ENCODE measurements around the gene RPN2. TPM values are rescaled to one million over a fixed set of nuclear protein-coding genes. Genes with fewer than 3 reads are reported as not detected.
"Not testable (repeated sequence)": the region's sequence is repeated elsewhere in the genome, so short reads cannot be mapped to it uniquely, and the experiment has no call there.

Gene RPN2
- total RNA-seq (137 TPM), polyA plus RNA-seq (122 TPM)

GRCh38 chr20:37178839-37179682 lies at the start of gene RPN2, which contains the start of gene MROH8:
Gene RPN2, plus strand, starts transcription at chr20:37179330. Its CDS starts 27 bp downstream, at chr20:37179357.
Gene MROH8, minus strand, starts transcription at chr20:37179548.
- Histone ChIP-seq H3K36me3 (ENCODE audit: insufficient read depth) (no peaks in the 10 kb centered on the region), H3K4me3 (ENCODE audit: low read depth, low read length) (peak within 1 kb of the TSS; percentile 88), H3K27ac (ENCODE audit: low read depth) (peak within 1 kb of the TSS; percentile 85), H3K4me1 (ENCODE audit: insufficient read depth) (no peaks in the 10 kb centered on the region)
- WGBS, result under 1% methylated on average over 80 of the region's 80 CpGs
- peak; percentile 94 for DNase-seq (ENCODE audit: extremely low spot score)

GRCh38 chr20:37131486-37131885 lies 47.6 kb upstream of the RPN2 start:
- H3K27ac ChIP-seq (ENCODE audit: low read depth), result no peak overlapping the region
- no peaks in the 10 kb centered on the region for H3K4me1 ChIP-seq (ENCODE audit: insufficient read depth)
- H3K4me3 ChIP-seq (ENCODE audit: low read depth, low read length), result no peak overlapping the region
- no peak for DNase-seq (ENCODE audit: extremely low spot score)
- WGBS, result 76% methylated on average over 3 of the region's 3 CpGs
- H3K36me3 ChIP-seq (ENCODE audit: insufficient read depth), result no peaks in the 10 kb centered on the region

- DNase-seq (ENCODE audit: extremely low spot score), result no peak
- WGBS, result 86% methylated on average over 2 of the region's 2 CpGs
- Histone ChIP-seq H3K4me3 (ENCODE audit: low read depth, low read length) (no peak overlapping the region), H3K36me3 (ENCODE audit: insufficient read depth) (no peaks in the 10 kb centered on the region), H3K27ac (ENCODE audit: low read depth) (no peak overlapping the region), H3K4me1 (ENCODE audit: insufficient read depth) (no peaks in the 10 kb centered on the region)
These were observed 45.2 kb upstream of the RPN2 start for GRCh38 chr20:37133952-37134351.

GRCh38 chr20:37137547-37137946 lies 41.6 kb upstream of the RPN2 start:
- no peak overlapping the region for H3K27ac ChIP-seq (ENCODE audit: low read depth)
- no peak overlapping the region for H3K4me3 ChIP-seq (ENCODE audit: low read depth, low read length)
- DNase-seq (ENCODE audit: extremely low spot score), result no peak
- H3K4me1 ChIP-seq (ENCODE audit: insufficient read depth), result no peaks in the 10 kb centered on the region
- H3K36me3 ChIP-seq (ENCODE audit: insufficient read depth), result no peaks in the 10 kb centered on the region
- 77% methylated on average over 4 of the region's 4 CpGs for WGBS

- H3K27ac ChIP-seq (ENCODE audit: low read depth), result no peak overlapping the region
- DNase-seq (ENCODE audit: extremely low spot score), result no peak
These were observed 36.4 kb upstream of the RPN2 start for GRCh38 chr20:37142708-37143107.

GRCh38 chr20:37144856-37145404 lies 34.2 kb upstream of the RPN2 start:
- Histone ChIP-seq H3K27ac (ENCODE audit: low read depth) (no peak overlapping the region), H3K36me3 (ENCODE audit: insufficient read depth) (no peaks in the 10 kb centered on the region), H3K4me3 (ENCODE audit: low read depth, low read length) (no peak overlapping the region), H3K4me1 (ENCODE audit: insufficient read depth) (no peaks in the 10 kb centered on the region)
- 93% methylated on average over 8 of the region's 8 CpGs for WGBS
- no peak for DNase-seq (ENCODE audit: extremely low spot score)

More at GRCh38 chr20:37142708-37143107, 36.4 kb upstream of the RPN2 start:
- H3K36me3 ChIP-seq (ENCODE audit: insufficient read depth), result no peaks in the 10 kb centered on the region
- no peak overlapping the region for H3K4me3 ChIP-seq (ENCODE audit: low read depth, low read length)
- no peaks in the 10 kb centered on the region for H3K4me1 ChIP-seq (ENCODE audit: insufficient read depth)
- WGBS, result 67% methylated on average over 3 of the region's 3 CpGs

- Histone ChIP-seq H3K36me3 (ENCODE audit: insufficient read depth) (no peaks in the 10 kb centered on the region), H3K27ac (ENCODE audit: low read depth) (no peak overlapping the region), H3K4me1 (ENCODE audit: insufficient read depth) (no peaks in the 10 kb centered on the region), H3K4me3 (ENCODE audit: low read depth, low read length) (no peak overlapping the region)
- no peak for DNase-seq (ENCODE audit: extremely low spot score)
- WGBS, result 96% methylated on average over 6 of the region's 6 CpGs
These were observed 31.9 kb upstream of the RPN2 start for GRCh38 chr20:37147250-37147649.

- WGBS, result 98% methylated on average over 33 of the region's 33 CpGs
- H3K36me3 ChIP-seq (ENCODE audit: insufficient read depth); H3K4me3 ChIP-seq (ENCODE audit: low read depth, low read length); DNase-seq (ENCODE audit: extremely low spot score); H3K4me1 ChIP-seq (ENCODE audit: insufficient read depth); H3K27ac ChIP-seq (ENCODE audit: low read depth): not testable (repeated sequence)
These were observed 28.3 kb upstream of the RPN2 start for GRCh38 chr20:37150864-37151263.

GRCh38 chr20:37151529-37151928 lies 27.6 kb upstream of the RPN2 start:
- Histone ChIP-seq H3K36me3 (ENCODE audit: insufficient read depth) (no peaks in the 10 kb centered on the region), H3K4me1 (ENCODE audit: insufficient read depth) (no peaks in the 10 kb centered on the region), H3K4me3 (ENCODE audit: low read depth, low read length) (no peak overlapping the region), H3K27ac (ENCODE audit: low read depth) (no peak overlapping the region)
- 82% methylated on average over 3 of the region's 4 CpGs for WGBS
- no peak for DNase-seq (ENCODE audit: extremely low spot score)

GRCh38 chr20:37152284-37152683 lies 26.8 kb upstream of the RPN2 start:
- no peak overlapping the region for H3K27ac ChIP-seq (ENCODE audit: low read depth)

GRCh38 chr20:37154684-37155298 lies 24.3 kb upstream of the RPN2 start:
- no peak for DNase-seq (ENCODE audit: extremely low spot score)
- 94% methylated on average over 6 of the region's 6 CpGs for whole genome bisulfite sequencing
- no peak overlapping the region for H3K27ac ChIP-seq (ENCODE audit: low read depth)
- no peak overlapping the region for H3K4me3 ChIP-seq (ENCODE audit: low read depth, low read length)
- no peaks in the 10 kb centered on the region for H3K4me1 ChIP-seq (ENCODE audit: insufficient read depth)
- H3K36me3 ChIP-seq (ENCODE audit: insufficient read depth), result no peaks in the 10 kb centered on the region

More at GRCh38 chr20:37152284-37152683, 26.8 kb upstream of the RPN2 start:
- Histone ChIP-seq H3K36me3 (ENCODE audit: insufficient read depth) (no peaks in the 10 kb centered on the region), H3K4me3 (ENCODE audit: low read depth, low read length) (no peak overlapping the region), H3K4me1 (ENCODE audit: insufficient read depth) (no peaks in the 10 kb centered on the region)
- DNase-seq (ENCODE audit: extremely low spot score), result no peak
- 96% methylated on average over 7 of the region's 7 CpGs for WGBS

GRCh38 chr20:37155987-37156386 lies 23.1 kb upstream of the RPN2 start:
- DNase-seq (ENCODE audit: extremely low spot score), result no peak
- no peaks in the 10 kb centered on the region for H3K36me3 ChIP-seq (ENCODE audit: insufficient read depth)
- H3K4me1 ChIP-seq (ENCODE audit: insufficient read depth), result no peaks in the 10 kb centered on the region
- no peak overlapping the region for H3K27ac ChIP-seq (ENCODE audit: low read depth)
- WGBS, result 93% methylated on average over 9 of the region's 9 CpGs
- H3K4me3 ChIP-seq (ENCODE audit: low read depth, low read length), result no peak overlapping the region

GRCh38 chr20:37158248-37158647 lies 20.9 kb upstream of the RPN2 start:
- 95% methylated on average over 4 of the region's 4 CpGs for WGBS
- no peak overlapping the region for H3K4me3 ChIP-seq (ENCODE audit: low read depth, low read length)
- no peak for DNase-seq (ENCODE audit: extremely low spot score)
- H3K36me3 ChIP-seq (ENCODE audit: insufficient read depth), result no peaks in the 10 kb centered on the region
- no peak overlapping the region for H3K27ac ChIP-seq (ENCODE audit: low read depth)
- no peaks in the 10 kb centered on the region for H3K4me1 ChIP-seq (ENCODE audit: insufficient read depth)

GRCh38 chr20:37160683-37161082 lies 18.4 kb upstream of the RPN2 start:
- no peaks in the 10 kb centered on the region for H3K36me3 ChIP-seq (ENCODE audit: insufficient read depth)
- no peaks in the 10 kb centered on the region for H3K4me1 ChIP-seq (ENCODE audit: insufficient read depth)
- 63% methylated on average over 10 of the region's 10 CpGs for WGBS
- no peak overlapping the region for H3K4me3 ChIP-seq (ENCODE audit: low read depth, low read length)
- H3K27ac ChIP-seq (ENCODE audit: low read depth), result no peak overlapping the region
- DNase-seq (ENCODE audit: extremely low spot score), result no peak
